HepG2 (cell line): ENCODE measurements around the gene TELO2. TPM values are rescaled to one million over a fixed set of nuclear protein-coding genes. Genes with fewer than 3 reads are reported as not detected.

Source experiments
- ATAC-seq: fragments of 200-7000 bp; cut with Tn5 transposase; 3 replicates; pipeline ENCODE4 v1.9.1; 2020; ENCODE audit warnings: mild to moderate bottlenecking, moderate library complexity
- BruUV-seq: library from RNA; stranded (reverse); fragments of 400-500 nt; replicated peaks from 2 replicates; lab custom pipeline; 2021; lab: Mats Ljungman, UMichigan
- CTCF ChIA-PET: fragments of 300-600 bp; formaldehyde crosslinking; extraction: SDS; loops from one replicate; lab custom pipeline; 2021; ENCODE audit warnings: low total read pairs, inconsistent platforms, low intra/inter-chr PET ratio; lab: Yijun Ruan, JAX
- POLR2A ChIA-PET: fragments of 350-600 bp; sonication (Branson Sonifier 250); formaldehyde crosslinking; loops from one replicate; lab custom pipeline; 2020; ENCODE audit warnings: antibody characterized with exemption, inconsistent platforms; lab: Yijun Ruan, JAX
- DNase-seq: peaks from one replicate; pipeline ENCODE4 v3.0.0-alpha.2; 2015; ENCODE audit warnings: low spot score
- FAIRE-seq: peaks from 3 replicates; lab custom pipeline; 2011; peaks lifted over from hg19 to GRCh38; lab: Jason Lieb, UNC
- H2AFZ ChIP-seq: one replicate; pipeline ENCODE4 v1.6.1; 2011; ENCODE audit warnings: low read length, inconsistent platforms
- H3K27ac ChIP-seq: fragments of 300-600 bp; 3 replicates; pipeline ENCODE4 v1.8.0; 2011; ENCODE audit warnings: mixed run types, mild to moderate bottlenecking, mixed read lengths, low read length, inconsistent platforms; ENCODE audit not compliant: insufficient read depth; ENCODE audit errors: extremely low read length
- H3K27me3 ChIP-seq, 2 experiments: fragments of 200-600 bp in 1 of 2; 2 replicates in 1 of 2; 3 replicates in 1 of 2; pipeline versions ENCODE4 v1.6.0 to v1.8.0; 2011; ENCODE audit warnings: low read length in 2 of 2, mild to moderate bottlenecking in 2 of 2, moderate library complexity in 2 of 2, inconsistent platforms in 1 of 2; ENCODE audit not compliant: insufficient read depth in 2 of 2, control insufficient read depth in 1 of 2
- H3K36me3 ChIP-seq, 2 experiments: fragments of 200-600 bp in 1 of 2; replicated peaks in 1 of 2; 2 replicates in 1 of 2; 3 replicates in 1 of 2; pipeline versions ENCODE4 v1.5.1 to v1.8.0; 2011; ENCODE audit warnings: low read length in 2 of 2, inconsistent platforms in 1 of 2; ENCODE audit not compliant: insufficient read depth in 2 of 2, control insufficient read depth in 1 of 2
- H3K4me1 ChIP-seq: 2 replicates; pipeline ENCODE4 v1.5.1; 2012; ENCODE audit warnings: low read length, inconsistent platforms; ENCODE audit not compliant: insufficient read depth
- H3K4me2 ChIP-seq: 2 replicates; pipeline ENCODE4 v1.6.0; 2011; ENCODE audit warnings: low read depth, low read length, inconsistent platforms
- H3K4me3 ChIP-seq, 3 experiments: fragments of 200-600 bp in 1 of 3; sonication (generic), shearing (Covaris generic) in 1 of 3; replicated peaks in 1 of 3; 2 replicates each; pipeline ENCODE4 v1.5.1; 2011 to 2016; ENCODE audit warnings: low read length in 3 of 3, inconsistent platforms in 2 of 3, low read depth in 2 of 3, mild to moderate bottlenecking in 2 of 3, control low read depth in 1 of 3, mixed read lengths in 1 of 3; ENCODE audit not compliant: insufficient read depth in 1 of 3
- H3K79me2 ChIP-seq: one replicate; pipeline ENCODE4 v1.6.1; 2011; ENCODE audit warnings: low read length, inconsistent platforms; ENCODE audit not compliant: insufficient read depth
- H3K9ac ChIP-seq: 2 replicates; pipeline ENCODE4 v1.6.0; 2011; ENCODE audit warnings: mild to moderate bottlenecking, low read depth, low read length, inconsistent platforms; ENCODE audit not compliant: insufficient read depth
- H3K9me3 ChIP-seq: 2 replicates; pipeline ENCODE4 v1.5.1; 2012; ENCODE audit warnings: mild to moderate bottlenecking, low read length
- H4K20me1 ChIP-seq: 2 replicates; pipeline ENCODE4 v1.6.0; 2011; ENCODE audit warnings: inconsistent platforms, mild to moderate bottlenecking, low read length, moderate library complexity; ENCODE audit not compliant: insufficient read depth
- MYC ChIP-seq: sonication (generic); formaldehyde crosslinking; IDR thresholded peaks from 2 replicates; pipeline ENCODE4 v1.9.0; 2021; ENCODE audit warnings: missing genetic modification reagents, borderline replicate concordance
- NR2C2 ChIP-seq: sonication (generic); formaldehyde crosslinking; IDR thresholded peaks from 2 replicates; pipeline ENCODE4 v1.4.0; 2020; ENCODE audit warnings: missing genetic modification reagents, mild to moderate bottlenecking, moderate library complexity, borderline replicate concordance
- SP1 ChIP-seq, 2 experiments: fragments of 450-650 bp in 1 of 2; sonication (generic) in 1 of 2; formaldehyde crosslinking in 1 of 2; IDR thresholded peaks; 2 replicates each; pipeline versions ENCODE4 v1.4.0 to v1.6.1; 2016 to 2020; ENCODE audit warnings: missing genetic modification reagents in 1 of 2
- SP2 ChIP-seq: sonication (generic); formaldehyde crosslinking; IDR thresholded peaks from 2 replicates; pipeline ENCODE4 v1.5.1; 2020; ENCODE audit warnings: mild to moderate bottlenecking, missing genetic modification reagents
- ZNF138 ChIP-seq: sonication (generic); formaldehyde crosslinking; IDR thresholded peaks from 2 replicates; pipeline ENCODE4 v1.5.0; 2020; ENCODE audit warnings: mild to moderate bottlenecking, low read depth, missing genetic modification reagents
- ZNF563 ChIP-seq: sonication (generic); formaldehyde crosslinking; IDR thresholded peaks from 2 replicates; pipeline ENCODE4 v1.8.0; 2022; ENCODE audit warnings: mild to moderate bottlenecking, moderate library complexity, missing genetic modification reagents
- ZNF619 ChIP-seq: sonication (generic); formaldehyde crosslinking; IDR thresholded peaks from 2 replicates; pipeline ENCODE4 v1.4.0; 2020; ENCODE audit warnings: mild to moderate bottlenecking, missing genetic modification reagents
- ZSCAN29 ChIP-seq: sonication (generic); formaldehyde crosslinking; conservative IDR thresholded peaks from 2 replicates; pipeline ENCODE4 v1.4.0; 2020; ENCODE audit warnings: mild to moderate bottlenecking, missing genetic modification reagents
- WGBS: methylation state at CpG from one replicate; pipeline ENCODE4 v1.1.6; 2017; ENCODE audit warnings: low lambda C conversion rate; 5-methylcytosine and 5-hydroxymethylcytosine counted together
- in situ Hi-C: cut with HindIII; loops from 2 replicates; pipeline ENCODE4 v1.10.0; 2017; ENCODE audit warnings: low pct_unique_long_range_greater_than_20kb; ENCODE audit not compliant: extremely low pct_ligation_motif_present
- intact Hi-C: fragments of 100-400 bp; cut with micrococcal nuclease; formaldehyde crosslinking; loops from one replicate; pipeline ENCODE4 v1.10.0; 2022; ENCODE audit not compliant: unreplicated experiment
- polyA plus RNA-seq, 8 experiments: library from polyadenylated mRNA; depleted of rRNA in 3 of 8; stranded (reverse) in 7 of 8; unstranded in 1 of 8; fragments of >200 nt; fragmentation: Illumina TruSeq in 4 of 8; extraction: Trizol in 4 of 8; gene quantifications; 2 replicates each; pipeline versions ENCODE4 v1.2.1 to v1.2.3, GENCODE V29; 2011 to 2016; ENCODE audit warnings: low read depth in 4 of 8, missing spikeins in 1 of 8, mixed read lengths in 1 of 8; ENCODE audit not compliant: insufficient read depth in 1 of 8
- total RNA-seq, 5 experiments: library from RNA; depleted of rRNA; stranded (reverse); fragments of >200 nt; fragmentation: Illumina TruSeq; extraction: Trizol; gene quantifications; 2 replicates each; pipeline ENCODE4 v1.2.3, GENCODE V29; 2016; ENCODE audit warnings: low read depth in 1 of 5
- TF ChIP-seq, protein P1 (sequence below): IDR thresholded peaks from 2 replicates; pipeline ENCODE4 v1.6.1; 2018; ENCODE audit warnings: missing genetic modification reagents, mild to moderate bottlenecking, missing compliant biosample characterization
- TF ChIP-seq, protein P2 (sequence below): sonication (generic); formaldehyde crosslinking; conservative IDR thresholded peaks from 2 replicates; pipeline ENCODE4 v1.8.0; 2022; ENCODE audit warnings: low read depth, missing genetic modification reagents
- TF ChIP-seq, protein P3 (sequence below): sonication (generic); formaldehyde crosslinking; IDR thresholded peaks from 2 replicates; pipeline ENCODE4 v1.5.0; 2020; ENCODE audit warnings: missing genetic modification reagents
- TF ChIP-seq, protein P4 (sequence below): IDR thresholded peaks from 2 replicates; pipeline ENCODE4 v1.6.1; 2016

TELO2 gene
- total and polyA plus RNA-seq, 2 of the 13 experiments (the other 11 are each of a cell fraction or from before 2014, with no cell fraction given) = 10.1 to 17.9 TPM

DNA sequence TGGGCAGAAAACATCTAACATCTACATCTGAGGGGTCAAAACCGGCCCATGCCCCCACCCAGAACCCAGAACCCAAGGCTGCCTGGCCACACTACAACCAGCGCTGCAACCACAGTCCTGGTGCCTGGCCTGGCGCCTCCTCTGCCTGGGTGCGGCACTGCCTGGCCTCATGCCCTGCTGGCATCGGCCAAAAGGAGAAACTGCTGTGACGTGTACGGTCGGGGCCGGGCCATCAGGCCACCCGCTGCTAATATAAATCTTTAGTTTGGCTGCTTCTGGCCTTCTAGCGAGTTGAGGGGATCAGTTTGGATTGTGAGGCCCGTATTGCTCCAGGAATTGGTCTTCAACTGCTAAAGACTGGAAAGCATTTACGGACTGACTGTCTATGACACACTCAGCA is 63.1 kb downstream of the TELO2 start:
- H3K27ac ChIP-seq = no peak overlapping the region
- BruUV-seq = no TSS peak
- H3K36me3 ChIP-seq = peaks cover 6 to 36% of the 10 kb centered on the region in 2 experiments; a peak in 4 of 5 replicates
- no peak for ATAC-seq
- ChIA-PET POLR2A (no interaction called here), CTCF (no interaction called here)
- intact Hi-C loops (no loop called here), in situ Hi-C loops (no loop called here)
- no peaks in the 10 kb centered on the region for H3K4me1 ChIP-seq
- H3K9me3 ChIP-seq = no peaks in the 10 kb centered on the region
- no peak overlapping the region for H3K4me2 ChIP-seq
- no peaks in the 10 kb centered on the region for H3K79me2 ChIP-seq
- DNase-seq = no peak
- H3K9ac ChIP-seq = no peak overlapping the region
- no peak for FAIRE-seq
- H4K20me1 ChIP-seq = no peaks in the 10 kb centered on the region
- no peaks in the 10 kb centered on the region for H3K27me3 ChIP-seq
- H3K4me3 ChIP-seq = no peak overlapping the region
- H2AFZ ChIP-seq = no peak overlapping the region
- 98% methylated on average over 8 of the region's 13 CpGs for WGBS
- TF ChIP-seq ZNF138 (CRISPR knock-in tag) (no peak), ZNF563 (CRISPR knock-in tag) (no peak), NR2C2 (CRISPR knock-in tag) (no peak)
- TF ChIP-seq, protein P1, sequence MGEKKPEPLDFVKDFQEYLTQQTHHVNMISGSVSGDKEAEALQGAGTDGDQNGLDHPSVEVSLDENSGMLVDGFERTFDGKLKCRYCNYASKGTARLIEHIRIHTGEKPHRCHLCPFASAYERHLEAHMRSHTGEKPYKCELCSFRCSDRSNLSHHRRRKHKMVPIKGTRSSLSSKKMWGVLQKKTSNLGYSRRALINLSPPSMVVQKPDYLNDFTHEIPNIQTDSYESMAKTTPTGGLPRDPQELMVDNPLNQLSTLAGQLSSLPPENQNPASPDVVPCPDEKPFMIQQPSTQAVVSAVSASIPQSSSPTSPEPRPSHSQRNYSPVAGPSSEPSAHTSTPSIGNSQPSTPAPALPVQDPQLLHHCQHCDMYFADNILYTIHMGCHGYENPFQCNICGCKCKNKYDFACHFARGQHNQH (CRISPR knock-in tag) = no peak

DNA sequence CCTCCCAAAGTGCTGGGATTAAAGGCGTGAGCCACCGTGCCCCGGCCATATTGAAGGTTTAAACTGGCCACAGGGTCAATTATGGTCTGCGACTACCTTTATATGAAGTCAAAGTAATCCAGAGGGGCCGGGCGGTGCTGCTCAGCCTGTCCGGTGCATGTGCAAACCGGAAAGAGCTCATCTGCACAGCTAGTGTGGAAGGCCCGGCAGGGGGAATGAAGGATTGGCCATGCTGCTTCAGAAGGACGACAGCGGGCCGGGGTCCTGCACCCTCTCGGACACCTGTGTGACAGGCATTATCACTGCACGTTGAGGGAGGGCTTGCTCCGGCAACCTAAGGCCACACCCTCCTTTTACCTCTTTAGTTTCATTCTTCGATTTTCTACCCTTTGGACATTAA is 63.9 kb downstream of the TELO2 start:
- Histone ChIP-seq H2AFZ (no peak overlapping the region), H3K27me3 (no peaks in the 10 kb centered on the region), H3K9ac (no peak overlapping the region), H3K4me1 (no peaks in the 10 kb centered on the region), H3K27ac (no peak overlapping the region), H3K36me3 (peaks cover 6 to 42% of the 10 kb centered on the region in 2 experiments; a peak in 4 of 5 replicates), H3K9me3 (no peaks in the 10 kb centered on the region), H3K4me3 (no peak overlapping the region), H3K79me2 (no peaks in the 10 kb centered on the region), H4K20me1 (no peaks in the 10 kb centered on the region), H3K4me2 (no peak overlapping the region)
- POLR2A ChIA-PET = no interaction called here
- WGBS = 97% methylated on average over 15 of the region's 16 CpGs
- intact Hi-C loops = no loop called here
- ATAC-seq = no peak
- DNase-seq = no peak
- in situ Hi-C loops = no loop called here
- no peak for FAIRE-seq
- CTCF ChIA-PET = no interaction called here
- BruUV-seq = no TSS peak
- TF ChIP-seq ZSCAN29 (CRISPR knock-in tag) (no peak), SP2 (CRISPR knock-in tag) (no peak), SP1 (IDR thresholded peaks at IDR 0.05) (no peak), SP1 (CRISPR knock-in tag; IDR thresholded peaks at IDR 0.05) (no peak), MYC (no peak), ZNF619 (CRISPR knock-in tag) (no peak)
- TF ChIP-seq, protein P2, sequence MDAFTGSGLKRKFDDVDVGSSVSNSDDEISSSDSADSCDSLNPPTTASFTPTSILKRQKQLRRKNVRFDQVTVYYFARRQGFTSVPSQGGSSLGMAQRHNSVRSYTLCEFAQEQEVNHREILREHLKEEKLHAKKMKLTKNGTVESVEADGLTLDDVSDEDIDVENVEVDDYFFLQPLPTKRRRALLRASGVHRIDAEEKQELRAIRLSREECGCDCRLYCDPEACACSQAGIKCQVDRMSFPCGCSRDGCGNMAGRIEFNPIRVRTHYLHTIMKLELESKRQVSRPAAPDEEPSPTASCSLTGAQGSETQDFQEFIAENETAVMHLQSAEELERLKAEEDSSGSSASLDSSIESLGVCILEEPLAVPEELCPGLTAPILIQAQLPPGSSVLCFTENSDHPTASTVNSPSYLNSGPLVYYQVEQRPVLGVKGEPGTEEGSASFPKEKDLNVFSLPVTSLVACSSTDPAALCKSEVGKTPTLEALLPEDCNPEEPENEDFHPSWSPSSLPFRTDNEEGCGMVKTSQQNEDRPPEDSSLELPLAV (CRISPR knock-in tag) = no peak
- TF ChIP-seq, protein P3, sequence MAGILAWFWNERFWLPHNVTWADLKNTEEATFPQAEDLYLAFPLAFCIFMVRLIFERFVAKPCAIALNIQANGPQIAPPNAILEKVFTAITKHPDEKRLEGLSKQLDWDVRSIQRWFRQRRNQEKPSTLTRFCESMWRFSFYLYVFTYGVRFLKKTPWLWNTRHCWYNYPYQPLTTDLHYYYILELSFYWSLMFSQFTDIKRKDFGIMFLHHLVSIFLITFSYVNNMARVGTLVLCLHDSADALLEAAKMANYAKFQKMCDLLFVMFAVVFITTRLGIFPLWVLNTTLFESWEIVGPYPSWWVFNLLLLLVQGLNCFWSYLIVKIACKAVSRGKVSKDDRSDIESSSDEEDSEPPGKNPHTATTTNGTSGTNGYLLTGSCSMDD (CRISPR knock-in tag) = no peak
- TF ChIP-seq, protein P4, sequence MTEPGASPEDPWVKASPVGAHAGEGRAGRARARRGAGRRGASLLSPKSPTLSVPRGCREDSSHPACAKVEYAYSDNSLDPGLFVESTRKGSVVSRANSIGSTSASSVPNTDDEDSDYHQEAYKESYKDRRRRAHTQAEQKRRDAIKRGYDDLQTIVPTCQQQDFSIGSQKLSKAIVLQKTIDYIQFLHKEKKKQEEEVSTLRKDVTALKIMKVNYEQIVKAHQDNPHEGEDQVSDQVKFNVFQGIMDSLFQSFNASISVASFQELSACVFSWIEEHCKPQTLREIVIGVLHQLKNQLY (CRISPR knock-in tag) = no peak
